Astrocyte of the cerebellum (primary cell): ENCODE data around the gene BRD1.

Source experiments
- DNase-seq: peaks from one replicate; pipeline ENCODE4 v3.0.0-alpha.2; 2011; ENCODE audit warnings: low read depth
- H3K4me3 ChIP-seq: 2 replicates; pipeline ENCODE4 v1.5.1; 2011; ENCODE audit warnings: mild to moderate bottlenecking, low read depth, low read length, moderate library complexity
- CTCF ChIP-seq: IDR thresholded peaks from 2 replicates; pipeline ENCODE4 v1.5.1; 2012; ENCODE audit warnings: low read length, low read depth, moderate library complexity, mild to moderate bottlenecking; ENCODE audit errors: missing control alignments
- in situ Hi-C: cut with HindIII; loops from 2 replicates; pipeline ENCODE4 v1.10.0; 2017; ENCODE audit warnings: low sequenced_read_pairs

The BRD1 gene

GRCh38 chr22:49779211-49779610 is 48.5 kb downstream of the BRD1 start:
- no peak for DNase-seq
- in situ Hi-C loops: loop anchor here (25.0 kb wide), 1 partner anchor 133 kb away; the partner anchor contains the start of genes ALG12 and CRELD2
- H3K4me3 ChIP-seq: no peak overlapping the region
- TF ChIP-seq CTCF: no peak

GRCh38 chr22:49777569-49778249 is 50.0 kb downstream of the BRD1 start:
- no peak overlapping the region for H3K4me3 ChIP-seq
- in situ Hi-C loops: loop anchor here (25.0 kb wide), 1 partner anchor 135 kb away; the partner anchor contains the start of genes ALG12 and CRELD2
- no peak for TF ChIP-seq CTCF
- DNase-seq: no peak

GRCh38 chr22:49776891-49777290 is 50.8 kb downstream of the BRD1 start:
- DNase-seq: no peak
- in situ Hi-C loops: loop anchor here (25.0 kb wide), 1 partner anchor 135 kb away; the partner anchor contains the start of genes ALG12 and CRELD2
- no peak for TF ChIP-seq CTCF
- no peak overlapping the region for H3K4me3 ChIP-seq

GRCh38 chr22:49775867-49776511 is 51.7 kb downstream of the BRD1 start:
- in situ Hi-C loops: loop anchor here (25.0 kb wide), 1 partner anchor 136 kb away; the partner anchor contains the start of genes ALG12 and CRELD2
- no peak overlapping the region for H3K4me3 ChIP-seq
- TF ChIP-seq CTCF: no peak
- no peak for DNase-seq

- no peak for DNase-seq
- no peak overlapping the region for H3K4me3 ChIP-seq
- in situ Hi-C loops: loop anchor here (25.0 kb wide), 1 partner anchor 137 kb away; the partner anchor contains the start of genes ALG12 and CRELD2
- no peak for TF ChIP-seq CTCF
Measured at GRCh38 chr22:49775191-49775866, 52.3 kb downstream of the BRD1 start.

GRCh38 chr22:49774499-49775151 is 53.0 kb downstream of the BRD1 start:
- no peak for TF ChIP-seq CTCF
- no peak overlapping the region for H3K4me3 ChIP-seq
- DNase-seq: no peak
- in situ Hi-C loops: loop anchor here (25.0 kb wide), 1 partner anchor 138 kb away; the partner anchor contains the start of genes ALG12 and CRELD2
